ENCODE results near the gene KCTD18.

The KCTD18 gene

GRCh38 chr2:200509235-200509611 lies 645 bp downstream of the KCTD18 start:
- TF ChIP-seq ZBTB7A (IDR thresholded peaks at IDR 0.05; ENCODE audit: low read depth) (no peak), FOXM1 (IDR thresholded peaks at IDR 0.05; ENCODE audit: borderline replicate concordance, low read depth) (no peak), NFIC (IDR thresholded peaks at IDR 0.05) (no peak), EP300 (IDR thresholded peaks at IDR 0.05; ENCODE audit: borderline replicate concordance) (no peak), TAF1 (IDR thresholded peaks at IDR 0.05; ENCODE audit: low read depth) (no peak), EGR1 (IDR thresholded peaks at IDR 0.05) (no peak), YY1 (IDR thresholded peaks at IDR 0.05; ENCODE audit: low read depth) (no peak), USF1 (IDR thresholded peaks at IDR 0.05) (no peak), REST (IDR thresholded peaks at IDR 0.05; ENCODE audit: low read depth) (no peak), TEAD4 (IDR thresholded peaks at IDR 0.05) (no peak), CEBPB (IDR thresholded peaks at IDR 0.05) (no peak), RAD21 (IDR thresholded peaks at IDR 0.05; ENCODE audit: low read depth) (no peak), TCF12 (IDR thresholded peaks at IDR 0.05; ENCODE audit: low read depth) (no peak), CREB1 (IDR thresholded peaks at IDR 0.05; ENCODE audit: low read depth) (no peak)

- no peak for TF ChIP-seq ZBTB7A (IDR thresholded peaks at IDR 0.05; ENCODE audit: low read depth)
- TF ChIP-seq EGR1 (IDR thresholded peaks at IDR 0.05) = no peak
- TF ChIP-seq YY1 (IDR thresholded peaks at IDR 0.05; ENCODE audit: low read depth) = no peak
- no peak for TF ChIP-seq TAF1 (IDR thresholded peaks at IDR 0.05; ENCODE audit: low read depth)
- no peak for TF ChIP-seq REST (IDR thresholded peaks at IDR 0.05; ENCODE audit: low read depth)
- no peak for TF ChIP-seq RAD21 (IDR thresholded peaks at IDR 0.05; ENCODE audit: low read depth)
- no peak for TF ChIP-seq FOXM1 (IDR thresholded peaks at IDR 0.05; ENCODE audit: borderline replicate concordance, low read depth)
- TF ChIP-seq TEAD4 (IDR thresholded peaks at IDR 0.05) = no peak
- no peak for TF ChIP-seq CREB1 (IDR thresholded peaks at IDR 0.05; ENCODE audit: low read depth)
- TF ChIP-seq NFIC (IDR thresholded peaks at IDR 0.05) = no peak
Observed at GRCh38 chr2:200507179-200507578, 2.7 kb downstream of the KCTD18 start.

GRCh38 chr2:200506679-200507078 lies 3.2 kb downstream of the KCTD18 start:
- TF ChIP-seq EP300 (IDR thresholded peaks at IDR 0.05; ENCODE audit: borderline replicate concordance) = no peak
- TF ChIP-seq EGR1 (IDR thresholded peaks at IDR 0.05) = no peak
- no peak for TF ChIP-seq TAF1 (IDR thresholded peaks at IDR 0.05; ENCODE audit: low read depth)
- no peak for TF ChIP-seq RAD21 (IDR thresholded peaks at IDR 0.05; ENCODE audit: low read depth)
- no peak for TF ChIP-seq TCF12 (IDR thresholded peaks at IDR 0.05; ENCODE audit: low read depth)
- no peak for TF ChIP-seq TEAD4 (IDR thresholded peaks at IDR 0.05)
- no peak for TF ChIP-seq MAX (IDR thresholded peaks at IDR 0.05)
- TF ChIP-seq YY1 (IDR thresholded peaks at IDR 0.05; ENCODE audit: low read depth) = no peak

GRCh38 chr2:200502196-200502595 lies 7.7 kb downstream of the KCTD18 start:
- no peak for TF ChIP-seq TAF1 (IDR thresholded peaks at IDR 0.05; ENCODE audit: low read depth)
- no peak for TF ChIP-seq MAX (IDR thresholded peaks at IDR 0.05)
- no peak for TF ChIP-seq FOXM1 (IDR thresholded peaks at IDR 0.05; ENCODE audit: borderline replicate concordance, low read depth)
- no peak for TF ChIP-seq REST (IDR thresholded peaks at IDR 0.05; ENCODE audit: low read depth)
- no peak for TF ChIP-seq YY1 (IDR thresholded peaks at IDR 0.05; ENCODE audit: low read depth)
- no peak for TF ChIP-seq RAD21 (IDR thresholded peaks at IDR 0.05; ENCODE audit: low read depth)
- no peak for TF ChIP-seq USF1 (IDR thresholded peaks at IDR 0.05)
- no peak for TF ChIP-seq EP300 (IDR thresholded peaks at IDR 0.05; ENCODE audit: borderline replicate concordance)
- no peak for TF ChIP-seq CREB1 (IDR thresholded peaks at IDR 0.05; ENCODE audit: low read depth)
- TF ChIP-seq CEBPB (IDR thresholded peaks at IDR 0.05) = no peak
- TF ChIP-seq NFIC (IDR thresholded peaks at IDR 0.05) = no peak
- no peak for TF ChIP-seq TEAD4 (IDR thresholded peaks at IDR 0.05)
- no peak for TF ChIP-seq EGR1 (IDR thresholded peaks at IDR 0.05)

Measured in Ishikawa (cell line).